Measurements from ENCODE around the gene PRRC2A.
"Not testable (repeated sequence)": the region's sequence is repeated elsewhere in the genome, so short reads cannot be mapped to it uniquely, and the experiment has no call there.

PRRC2A gene

DNA sequence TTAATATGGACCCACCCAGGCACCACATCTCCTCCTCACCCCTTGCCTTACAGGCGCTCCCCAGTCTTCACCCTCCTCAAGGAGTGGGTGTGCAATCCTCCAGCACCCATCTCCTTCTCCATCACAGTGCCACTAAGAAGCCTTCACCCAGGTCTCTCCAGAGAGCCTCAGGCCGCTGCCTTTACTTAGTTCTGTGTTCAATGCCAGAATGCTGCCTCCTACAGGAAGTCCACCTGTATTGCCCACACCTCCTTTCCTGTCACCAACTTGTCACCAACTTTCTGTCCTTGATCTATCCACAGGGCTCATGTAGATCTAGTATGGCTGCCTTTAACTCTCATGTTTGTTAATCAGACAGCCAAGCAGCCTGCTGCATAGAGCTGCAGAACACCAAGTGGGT, 35.0 kb upstream of the PRRC2A start:
- DNase-seq (ENCODE audit: insufficient read length, low spot score) (no peak), FAIRE-seq (peak; percentile 20)

DNA sequence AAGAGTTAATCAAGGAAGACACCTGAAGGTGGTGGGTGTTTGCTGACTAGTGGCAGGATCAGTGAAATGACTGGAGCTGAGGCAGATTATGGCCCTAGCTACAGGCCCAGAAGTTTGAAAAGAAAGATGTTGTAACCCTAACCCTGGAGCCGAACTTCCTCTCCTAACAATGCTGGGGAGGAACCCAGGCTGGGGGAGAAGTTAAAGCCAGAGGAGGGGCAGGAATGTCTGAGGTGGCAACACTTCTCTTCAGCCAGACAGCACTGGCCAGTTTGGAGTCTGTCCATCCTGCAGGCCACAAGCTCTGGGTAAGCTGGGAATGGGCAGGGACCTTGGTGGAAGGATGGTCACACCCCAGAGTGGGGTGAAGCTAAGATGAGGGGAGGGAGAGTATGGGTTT, 34.5 kb upstream of the PRRC2A start, which contains the start of gene LST1:
LST1 (plus strand) TSS at position 270 of the 400 bp plus-strand sequence. CDS start 1,023 bp downstream, outside the sequence.
- DNase-seq (ENCODE audit: insufficient read length, low spot score) (no peak), FAIRE-seq (no peak)

DNA sequence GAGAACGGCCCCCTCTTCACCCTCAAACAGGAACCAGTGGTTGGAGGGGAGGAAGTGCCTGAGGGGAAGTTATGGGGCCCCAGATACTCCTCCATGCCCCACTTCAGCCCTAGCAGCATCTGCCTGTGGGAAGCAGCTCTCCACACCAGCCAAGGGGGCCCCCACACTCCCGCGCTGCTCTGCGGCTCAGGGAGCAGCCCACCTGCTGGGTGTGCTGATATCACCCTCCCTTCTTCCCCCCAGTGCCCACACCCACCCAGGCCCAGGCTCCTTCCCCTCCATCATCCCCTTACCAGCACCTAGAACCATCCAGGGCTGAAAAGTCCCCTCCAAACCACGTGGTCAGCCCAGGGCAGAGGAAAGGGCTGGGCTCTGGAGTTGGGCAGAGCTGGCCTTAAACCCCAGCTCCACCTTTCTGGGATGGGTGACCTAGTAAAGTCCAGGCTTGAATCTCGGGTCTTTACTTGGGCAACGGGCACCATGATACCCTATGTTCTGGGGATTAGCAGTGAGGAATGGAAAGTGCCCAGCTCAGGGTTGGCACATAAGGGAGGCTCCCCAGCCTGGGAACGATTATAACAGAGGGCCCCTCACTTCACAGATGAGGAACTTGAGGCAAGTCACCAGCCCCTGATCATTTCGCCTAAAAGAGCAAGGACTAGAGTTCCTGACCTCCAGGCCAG, 33.8 kb upstream of the PRRC2A start:
- FAIRE-seq, result no peak

DNA sequence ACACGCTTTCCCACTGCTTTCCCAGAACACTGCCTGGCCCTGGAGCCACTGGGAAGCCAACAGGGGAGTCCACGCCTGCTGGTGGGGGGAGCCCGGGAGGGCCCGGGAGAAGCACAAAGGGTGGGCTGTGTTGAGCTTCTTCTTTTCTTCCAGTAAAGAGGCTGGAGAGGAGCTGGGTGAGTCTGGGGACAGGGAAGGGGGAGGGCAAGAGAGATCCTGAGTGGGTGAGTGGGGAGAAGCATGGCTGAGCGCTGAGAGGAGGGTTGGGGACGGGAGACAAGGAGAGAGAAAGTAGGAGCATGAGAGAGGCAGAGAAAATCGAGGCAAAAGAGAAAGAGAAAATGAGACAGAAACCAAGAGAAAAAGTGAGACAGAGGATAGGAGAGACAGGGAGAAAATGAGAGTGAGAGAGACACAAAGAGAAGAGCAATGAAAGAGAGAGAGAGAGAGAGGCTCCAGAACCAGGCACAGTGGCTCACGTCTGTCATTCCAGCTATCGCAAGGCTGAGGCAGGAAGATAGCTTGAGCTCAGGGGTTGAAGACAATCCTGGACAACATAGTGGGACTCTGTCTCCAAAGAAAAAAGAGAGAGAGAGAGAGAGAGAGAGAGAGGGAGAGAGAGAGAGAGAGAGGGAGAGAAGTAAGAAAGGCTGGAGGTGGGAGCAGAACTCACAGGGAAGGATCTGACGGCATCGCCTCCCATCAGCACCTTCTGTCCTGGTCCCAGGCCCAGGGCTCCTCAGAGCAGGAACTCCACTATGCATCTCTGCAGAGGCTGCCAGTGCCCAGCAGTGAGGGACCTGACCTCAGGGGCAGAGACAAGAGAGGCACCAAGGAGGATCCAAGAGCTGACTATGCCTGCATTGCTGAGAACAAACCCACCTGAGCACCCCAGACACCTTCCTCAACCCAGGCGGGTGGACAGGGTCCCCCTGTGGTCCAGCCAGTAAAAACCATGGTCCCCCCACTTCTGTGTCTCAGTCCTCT, 32.4 kb upstream of the PRRC2A start:
- FAIRE-seq (no peak), DNase-seq (ENCODE audit: insufficient read length, low spot score) (no peak)

More for the DNA sequence above, 33.8 kb upstream of the PRRC2A start:
- no peak for DNase-seq (ENCODE audit: insufficient read length, low spot score)

DNA sequence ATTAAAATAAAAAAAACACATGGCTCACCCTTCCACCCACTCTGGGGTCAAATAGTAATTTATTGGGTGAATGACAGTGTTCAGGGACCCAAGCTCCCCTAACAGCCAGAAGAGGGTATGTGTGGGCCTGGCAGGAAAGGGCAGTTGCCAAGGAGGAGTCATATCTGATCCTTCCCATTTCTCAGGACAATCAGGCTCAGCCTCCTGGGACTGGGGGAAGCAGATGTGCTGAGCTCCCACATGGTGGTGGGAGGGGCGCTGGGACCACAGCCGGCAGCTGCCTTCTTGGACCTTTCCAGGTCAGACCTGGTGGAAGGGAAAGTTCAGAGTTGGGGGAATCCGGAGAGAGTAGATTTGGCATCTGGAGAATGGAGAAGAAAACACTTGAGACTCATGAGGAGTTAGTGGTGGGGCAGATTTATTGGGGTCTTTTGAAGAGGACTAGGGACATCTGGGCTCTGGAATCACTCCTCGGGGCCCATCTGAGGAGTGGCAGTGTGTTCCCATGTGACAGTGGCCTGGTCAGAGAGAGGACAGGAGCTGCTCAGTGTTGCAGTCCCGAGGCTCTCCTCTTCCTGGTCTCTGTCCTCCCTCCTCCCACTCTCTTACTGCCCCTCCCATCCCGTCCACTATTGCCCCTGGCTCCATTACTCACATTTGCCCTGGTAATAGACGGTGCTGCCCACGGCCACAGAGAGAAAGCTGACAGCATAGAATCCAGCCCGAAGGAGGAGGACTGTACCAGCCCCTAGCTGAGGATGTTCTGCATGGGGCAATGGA, 31.5 kb upstream of the PRRC2A start:
- FAIRE-seq, result no peak
- DNase-seq (ENCODE audit: insufficient read length, low spot score), result no peak

DNA sequence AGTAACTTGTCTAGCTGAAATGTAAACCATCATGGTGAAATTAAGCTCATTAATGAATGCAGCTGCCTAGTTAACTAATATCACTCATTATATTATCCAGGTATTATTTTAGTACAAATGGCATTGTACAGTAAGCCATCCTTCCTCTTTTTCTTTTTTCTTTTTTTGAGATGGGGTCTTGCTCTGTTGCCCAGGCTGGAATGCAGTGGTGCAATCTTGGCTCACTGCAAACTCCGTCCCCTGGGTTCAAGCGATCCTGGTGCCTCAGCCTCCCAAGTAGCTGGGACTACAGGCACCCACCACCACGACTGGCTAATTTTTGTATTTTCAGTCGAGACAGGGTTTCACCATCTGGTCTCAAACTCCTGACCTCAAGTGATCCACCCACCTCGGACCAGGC, 29.8 kb upstream of the PRRC2A start:
- not testable (repeated sequence) for FAIRE-seq; DNase-seq (ENCODE audit: insufficient read length, low spot score)

DNA sequence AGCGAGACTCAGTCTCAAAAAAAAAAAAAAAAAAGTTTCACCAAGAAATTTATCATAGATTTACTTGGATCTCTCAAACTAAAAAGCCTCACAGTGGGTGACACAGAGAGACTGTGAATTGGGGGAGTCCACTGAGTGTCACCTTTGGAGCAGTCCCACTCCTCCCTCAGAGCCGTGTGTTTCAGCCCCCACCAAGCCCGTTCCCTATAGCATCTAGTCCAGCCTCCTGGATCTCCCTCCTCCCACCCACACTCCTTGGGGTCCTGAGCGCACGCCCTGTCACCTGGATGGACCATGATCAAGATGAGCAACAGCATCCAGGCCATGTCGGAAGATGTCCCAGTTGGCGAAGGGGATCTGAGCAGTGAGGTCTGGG, 28.1 kb upstream of the PRRC2A start:
- no peak for DNase-seq (ENCODE audit: insufficient read length, low spot score)
- no peak for FAIRE-seq

DNA sequence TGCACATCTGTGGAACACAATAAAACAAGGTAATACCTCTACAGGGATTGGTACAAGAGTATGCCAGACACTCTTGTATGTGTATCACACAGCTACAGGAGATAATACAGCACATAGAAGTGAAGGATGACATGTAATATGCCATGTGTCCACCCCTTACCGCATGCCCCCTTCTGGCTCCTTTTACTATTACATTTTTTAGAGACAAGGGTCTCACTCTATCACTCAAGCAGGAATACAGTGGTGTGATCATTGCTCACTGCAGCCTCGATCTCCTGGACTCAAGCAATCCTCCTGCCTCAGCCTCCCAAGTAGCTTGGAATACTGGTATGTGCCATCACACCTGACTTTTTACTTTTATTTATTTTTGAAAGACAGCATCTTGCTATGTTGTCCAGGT, 23.5 kb upstream of the PRRC2A start:
- peak; percentile 63 for DNase-seq (ENCODE audit: insufficient read length, low spot score)
- no peak for FAIRE-seq

DNA sequence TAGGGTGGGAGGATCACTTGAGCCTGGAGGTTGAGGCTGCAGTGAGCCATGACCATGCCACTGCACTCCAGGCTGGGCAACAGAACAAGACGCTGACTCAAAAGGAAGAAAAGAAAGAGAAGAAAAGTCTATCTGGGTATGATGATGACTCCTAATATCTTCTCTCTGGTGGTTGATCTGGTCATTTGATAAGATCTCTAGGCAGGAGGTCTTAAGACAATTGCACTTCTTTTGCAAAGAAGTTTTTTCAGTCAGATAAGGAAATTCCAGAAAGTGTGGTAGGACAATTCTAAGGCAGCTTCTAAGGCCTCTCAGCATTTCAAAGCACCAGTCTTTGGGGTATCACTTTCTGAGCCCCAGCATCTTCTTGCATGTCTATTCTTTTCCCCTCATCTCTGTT, 13.2 kb upstream of the PRRC2A start:
- no peak for FAIRE-seq

DNA sequence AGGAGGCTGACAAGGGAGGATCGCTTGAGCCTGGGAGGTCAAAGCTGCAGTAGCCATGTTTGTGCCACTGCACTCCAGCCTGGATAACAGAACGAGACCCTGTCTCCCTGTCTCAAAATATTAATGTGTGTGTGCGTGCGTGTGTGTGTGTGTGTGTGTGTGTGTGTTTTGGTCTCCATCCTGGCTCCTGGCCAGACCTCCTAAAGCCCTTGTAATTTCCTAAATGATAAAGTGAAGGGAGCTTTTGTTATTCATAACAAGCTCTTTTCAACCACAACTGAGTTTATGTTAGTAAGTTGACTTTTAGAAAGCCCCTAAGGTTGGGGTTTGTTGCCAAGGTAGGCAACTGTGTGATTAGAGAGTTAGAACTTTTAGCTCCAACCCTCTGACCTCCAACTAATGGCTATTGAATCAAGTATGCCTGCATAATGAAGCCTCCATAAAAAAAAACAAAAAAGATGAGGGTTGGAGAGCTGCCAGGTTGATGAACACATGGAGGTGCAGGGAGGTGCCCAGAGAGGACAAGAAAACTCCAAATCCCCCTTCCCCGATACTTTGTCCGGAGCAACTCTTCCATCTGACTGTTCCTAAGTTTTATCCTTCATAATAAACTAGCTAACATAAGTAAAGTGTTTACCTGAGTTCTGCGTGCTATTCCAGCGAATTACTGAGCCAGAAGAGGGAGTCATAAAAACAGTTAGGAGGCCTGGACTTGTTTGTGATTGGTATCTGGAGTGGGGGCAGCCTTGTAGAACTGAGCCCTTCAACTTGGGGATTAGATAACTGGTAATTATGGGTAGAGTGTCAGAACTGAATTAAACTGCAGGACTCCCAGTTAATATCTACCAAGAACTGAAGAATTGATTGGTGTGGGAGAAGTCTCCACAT, 10.8 kb upstream of the PRRC2A start:
- FAIRE-seq (no peak), DNase-seq (ENCODE audit: insufficient read length, low spot score) (no peak)

More for the DNA sequence above, 13.2 kb upstream of the PRRC2A start:
- no peak for DNase-seq (ENCODE audit: insufficient read length, low spot score)

DNA sequence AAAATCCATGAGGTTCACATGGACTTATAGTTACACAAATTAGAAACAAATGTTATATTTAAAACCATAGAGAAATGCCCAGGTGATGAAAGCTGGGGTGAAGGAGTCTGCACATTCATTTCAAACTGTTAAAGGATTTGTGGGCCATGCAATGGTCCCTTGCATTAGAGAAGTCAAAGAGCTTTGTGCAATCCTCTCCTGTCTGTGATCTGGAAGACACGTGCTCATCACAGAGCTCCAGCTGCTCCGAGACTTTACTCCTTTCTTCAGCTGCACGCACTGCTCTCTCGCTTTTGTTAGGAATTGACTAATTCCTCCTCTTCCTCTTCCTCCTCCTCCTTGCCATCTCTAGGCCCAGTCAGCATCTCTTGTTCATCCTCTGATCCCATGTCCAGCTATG, 9.5 kb upstream of the PRRC2A start:
- no peak for DNase-seq (ENCODE audit: insufficient read length, low spot score)
- FAIRE-seq, result no peak

DNA sequence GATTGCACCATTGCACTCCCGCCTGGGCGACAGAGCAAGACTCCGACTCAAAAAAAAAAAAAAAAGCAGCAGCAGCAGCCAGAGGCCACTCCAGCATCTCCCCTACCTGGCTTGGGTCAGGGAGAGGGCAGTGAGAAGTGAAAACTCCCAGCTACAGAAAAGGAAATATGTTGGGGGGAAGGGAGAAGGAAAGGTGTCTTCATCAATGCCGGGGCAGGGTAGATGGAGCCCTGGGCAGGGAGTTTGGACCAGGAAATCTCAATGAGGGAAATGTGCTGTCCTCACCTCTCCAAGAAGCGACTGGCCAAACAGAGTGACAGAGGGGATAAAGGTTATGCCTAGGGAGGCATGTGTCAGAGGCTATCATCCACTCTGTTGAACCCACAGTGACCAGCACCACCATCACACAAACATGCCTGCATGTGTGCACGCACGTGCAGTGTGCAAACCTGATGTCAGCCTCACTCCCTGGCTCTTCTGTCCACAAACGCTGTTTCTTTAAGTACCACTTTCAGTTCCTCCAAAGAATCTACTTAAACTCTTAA, 6.4 kb upstream of the PRRC2A start:
- DNase-seq (ENCODE audit: insufficient read length, low spot score) (no peak), FAIRE-seq (no peak)

DNA sequence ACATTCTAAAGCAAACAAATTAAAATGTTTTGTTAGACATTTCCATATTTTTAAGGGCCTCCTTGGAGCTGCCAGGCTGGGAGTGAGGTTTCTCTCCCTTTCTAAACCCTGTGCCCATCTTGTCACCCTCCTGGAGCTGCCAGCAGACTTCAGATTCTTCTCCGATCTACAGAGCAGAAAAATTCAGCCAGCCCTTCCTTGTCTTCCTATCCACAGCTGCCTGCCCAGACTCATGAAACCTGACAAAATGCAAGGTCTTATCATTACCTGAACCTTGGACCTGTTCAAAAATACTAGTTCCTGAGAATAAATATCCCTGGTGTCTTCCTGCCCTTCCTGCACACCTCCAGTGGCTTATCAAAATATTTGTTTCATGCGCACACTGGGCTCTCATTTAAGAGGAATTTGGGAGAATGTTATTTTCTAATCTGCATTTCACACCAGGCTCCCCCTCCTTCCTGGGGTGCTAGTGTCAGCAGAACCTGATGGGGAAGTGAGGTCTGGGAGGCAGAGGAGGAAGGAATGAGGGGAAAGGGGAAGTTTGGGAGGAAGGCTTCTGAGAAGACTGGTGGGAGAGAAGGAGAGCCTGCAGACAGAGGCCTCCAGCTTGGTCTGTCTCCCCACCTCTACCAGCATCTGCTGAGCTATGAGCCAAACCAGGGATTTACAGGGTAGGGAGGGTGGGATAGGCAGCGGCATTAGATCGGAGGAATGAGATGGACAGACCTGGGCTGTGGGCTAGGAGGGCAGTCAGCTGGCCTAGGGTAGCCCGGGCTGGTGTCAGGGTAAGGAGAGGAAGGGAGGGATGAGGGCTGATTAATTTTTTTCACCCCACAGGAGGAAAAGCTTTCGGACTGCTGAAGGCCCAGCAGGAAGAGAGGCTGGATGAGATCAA, 5.6 kb upstream of the PRRC2A start, which contains the start of gene AIF1:
AIF1 (plus strand) TSS at position 551 of the 895 bp plus-strand sequence; CDS start at position 647, 96 bp downstream.
- FAIRE-seq (no peak), DNase-seq (ENCODE audit: insufficient read length, low spot score) (no peak)

DNA sequence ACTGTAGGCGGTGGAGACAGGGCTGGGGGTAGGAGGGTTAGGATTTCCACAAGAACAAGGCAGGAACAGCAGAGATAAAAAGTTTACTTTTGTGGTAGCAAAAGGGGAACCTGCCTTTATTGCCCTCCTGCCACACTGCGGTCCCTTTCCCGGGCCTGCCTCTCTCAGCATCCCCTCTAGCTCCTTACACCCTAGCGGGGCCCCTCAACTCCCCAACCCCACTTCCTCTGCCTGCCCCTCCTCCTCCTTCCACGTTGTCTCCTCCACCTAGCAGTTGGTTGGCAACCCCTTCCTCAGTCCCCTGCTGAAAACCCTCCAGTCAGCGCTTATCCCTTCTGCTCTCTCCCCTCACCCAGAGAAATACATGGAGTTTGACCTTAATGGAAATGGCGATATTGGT, 4.8 kb upstream of the PRRC2A start:
- no peak for DNase-seq (ENCODE audit: insufficient read length, low spot score)
- FAIRE-seq, result no peak

DNA sequence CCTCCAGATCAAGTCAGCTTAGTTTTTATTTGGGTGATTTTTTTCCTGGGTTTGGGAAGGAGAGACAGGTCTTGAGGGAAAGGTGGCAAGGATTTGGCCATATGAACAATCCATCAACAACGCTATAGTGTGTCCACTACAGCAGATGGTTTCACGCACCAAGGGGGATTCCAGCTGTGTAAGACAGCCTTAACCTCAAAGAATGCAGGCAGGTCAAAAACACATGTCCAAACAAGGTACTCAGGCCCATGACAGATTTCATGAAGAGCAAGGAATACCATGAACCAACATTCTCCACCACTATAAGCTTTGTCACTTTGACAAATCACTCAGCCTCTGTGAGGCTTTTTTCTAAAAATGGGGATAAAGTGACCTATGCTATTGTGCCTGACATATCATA, 3.5 kb upstream of the PRRC2A start:
- DNase-seq (ENCODE audit: insufficient read length, low spot score), result no peak
- FAIRE-seq, result no peak

DNA sequence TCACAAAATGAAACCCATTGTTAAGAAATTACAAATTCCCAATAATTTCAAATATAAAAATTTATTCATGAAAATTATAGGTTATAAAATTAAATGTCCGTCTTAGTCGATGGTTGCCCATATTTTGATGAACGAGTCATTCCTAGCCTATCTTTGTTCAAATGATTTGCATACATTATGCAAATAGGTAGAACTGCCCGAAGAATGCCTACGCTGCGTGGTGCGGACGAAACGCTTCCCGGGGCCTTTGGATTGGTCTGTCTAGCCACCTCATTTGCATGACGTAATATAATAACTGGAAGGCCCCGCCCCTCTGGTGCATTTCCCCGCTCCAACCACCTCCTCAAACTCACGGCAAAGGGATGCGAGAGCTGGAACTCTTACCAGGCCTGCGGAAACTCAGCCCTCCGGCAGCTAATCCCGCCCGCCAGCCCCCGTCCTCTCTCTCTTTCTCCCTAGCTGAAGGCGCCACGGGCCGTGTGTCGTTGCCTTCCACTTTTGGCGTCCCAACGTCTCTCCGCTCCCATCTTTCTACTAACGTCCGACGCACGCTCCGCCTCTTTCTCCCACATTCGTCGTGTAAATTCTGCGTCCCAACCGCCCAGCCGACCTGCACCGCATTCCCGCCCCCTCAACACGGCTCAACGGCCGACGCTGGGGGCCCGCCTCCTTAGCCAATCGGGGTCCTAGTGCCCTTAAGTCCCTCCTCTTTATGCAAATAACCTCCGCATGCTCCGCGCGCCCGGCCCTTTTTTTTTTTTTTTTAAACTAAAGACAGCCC, 520 bp upstream of the PRRC2A start:
- FAIRE-seq, result peak; percentile 96

DNA sequence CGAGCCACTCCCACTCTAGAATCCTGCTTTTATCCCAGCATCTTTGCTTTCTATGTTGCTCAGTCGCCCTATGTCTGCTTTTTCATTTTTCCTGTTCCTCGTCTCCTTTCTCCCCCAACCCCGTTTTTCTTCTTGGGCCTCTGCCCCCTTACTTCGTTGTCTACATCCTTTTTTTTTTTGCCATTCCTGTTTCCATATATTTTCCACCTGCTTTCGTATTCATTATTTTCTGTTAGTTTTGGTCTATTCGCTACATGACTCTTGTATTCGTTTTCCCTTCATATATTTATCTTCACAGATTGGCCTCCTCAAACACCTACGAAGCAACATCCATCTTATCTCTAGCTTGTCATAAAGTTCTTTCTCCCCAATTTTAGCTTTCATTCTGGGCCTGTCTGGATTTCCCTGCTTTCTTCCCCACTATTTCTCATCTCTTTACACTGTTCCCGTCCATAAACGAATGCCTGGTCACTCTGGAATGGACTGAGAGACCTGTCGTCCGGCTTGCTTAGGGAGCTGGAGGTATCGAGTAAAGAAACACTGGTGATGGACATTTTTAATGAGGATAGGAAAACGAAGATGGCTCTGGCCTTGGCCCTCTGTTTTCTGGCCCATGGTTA, 915 bp downstream of the PRRC2A start:
- no peak for FAIRE-seq

More for the DNA sequence above, 520 bp upstream of the PRRC2A start:
- DNase-seq (ENCODE audit: insufficient read length, low spot score), result peak; percentile 98

More for the DNA sequence above, 915 bp downstream of the PRRC2A start:
- DNase-seq (ENCODE audit: insufficient read length, low spot score), result no peak

All from HTR-8/SVneo (cell line).